Adipocyte (in vitro differentiated cells): ENCODE results near the gene CERS3.

Experiments
- DNase-seq: peaks from one replicate; pipeline ENCODE4 v3.0.0-alpha.2; 2015; ENCODE audit warnings: low read depth
- H3K27me3 ChIP-seq: replicated peaks from 2 replicates; pipeline ENCODE4 v1.7.0; 2013; ENCODE audit warnings: mild to moderate bottlenecking, low read length, moderate library complexity; ENCODE audit not compliant: control insufficient read depth, insufficient read depth
- H3K36me3 ChIP-seq: 2 replicates; pipeline ENCODE4 v1.7.0; 2013; ENCODE audit warnings: low read length, mild to moderate bottlenecking, moderate library complexity; ENCODE audit not compliant: control insufficient read depth, insufficient read depth, severe bottlenecking
- H3K4me1 ChIP-seq: 2 replicates; pipeline ENCODE4 v1.7.0; 2013; ENCODE audit warnings: mild to moderate bottlenecking, low read length, moderate library complexity; ENCODE audit not compliant: control insufficient read depth, insufficient read depth
- H3K4me3 ChIP-seq: 2 replicates; pipeline ENCODE4 v1.7.0; 2013; ENCODE audit warnings: mild to moderate bottlenecking, low read length, moderate library complexity
- H3K9ac ChIP-seq: 2 replicates; pipeline ENCODE4 v1.7.0; 2013; ENCODE audit warnings: mild to moderate bottlenecking, low read length, moderate library complexity
- H3K9me3 ChIP-seq: 2 replicates; pipeline ENCODE4 v1.7.0; 2013; ENCODE audit warnings: mild to moderate bottlenecking, low read length, moderate library complexity; ENCODE audit not compliant: control insufficient read depth

CERS3 gene

DNA sequence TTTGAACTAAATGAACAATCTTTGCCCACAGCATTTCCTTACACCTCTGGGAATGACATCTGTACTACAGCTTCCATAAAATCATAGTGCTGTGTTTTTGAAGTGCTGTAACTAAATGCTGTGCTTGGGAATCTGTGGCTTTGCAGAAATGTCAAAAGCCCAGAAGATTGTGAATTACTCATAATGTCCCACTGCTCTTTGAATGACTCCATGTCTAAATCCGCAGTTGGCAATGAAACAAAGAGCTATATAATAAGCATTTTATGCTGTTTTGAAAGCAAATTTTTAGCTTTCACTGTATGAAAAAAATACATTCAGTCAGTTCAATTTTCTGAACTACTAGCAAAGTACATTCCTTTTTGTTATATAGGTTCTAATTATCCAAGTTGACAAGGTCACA, 98.3 kb downstream of the CERS3 start:
- no peak for DNase-seq
- peaks cover 4% of the 10 kb centered on the region for H3K9me3 ChIP-seq
- H3K4me1 ChIP-seq: no peaks in the 10 kb centered on the region
- no peaks in the 10 kb centered on the region for H3K36me3 ChIP-seq
- H3K27me3 ChIP-seq: no peaks in the 10 kb centered on the region
- no peak overlapping the region for H3K9ac ChIP-seq
- no peak overlapping the region for H3K4me3 ChIP-seq

DNA sequence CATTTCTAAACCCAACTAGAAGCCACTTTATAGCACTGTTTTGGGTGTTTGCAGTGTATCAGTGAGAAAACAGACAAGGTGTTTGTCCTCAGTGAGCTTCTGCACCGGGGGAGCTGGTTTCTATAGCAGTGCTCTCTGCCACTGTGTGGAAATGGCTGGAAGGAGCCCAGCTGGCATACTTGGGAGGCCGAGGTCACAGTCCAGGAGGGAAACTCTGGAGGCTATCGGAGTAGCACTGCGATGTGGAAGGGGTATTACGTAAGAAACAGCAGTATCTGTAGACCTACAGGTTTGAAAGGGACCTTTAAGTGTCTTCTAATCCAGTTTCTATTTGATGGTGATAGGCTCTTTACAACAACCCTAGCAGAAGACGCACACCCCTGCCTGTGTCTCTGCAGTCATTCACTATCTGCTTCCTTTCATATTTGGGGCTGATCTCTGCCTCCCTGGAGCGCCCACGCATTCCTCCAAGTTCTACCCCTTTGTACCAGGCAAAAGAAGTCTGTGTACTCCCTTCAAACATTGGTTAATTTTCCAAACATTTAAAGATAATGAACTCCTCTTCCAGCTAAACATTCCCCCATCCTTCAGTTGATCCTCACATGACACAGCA, 99.5 kb downstream of the CERS3 start:
- Histone ChIP-seq H3K9me3 (peaks cover 13% of the 10 kb centered on the region), H3K9ac (no peak overlapping the region), H3K4me3 (no peak overlapping the region), H3K27me3 (no peaks in the 10 kb centered on the region), H3K4me1 (no peaks in the 10 kb centered on the region), H3K36me3 (no peaks in the 10 kb centered on the region)
- DNase-seq: no peak

DNA sequence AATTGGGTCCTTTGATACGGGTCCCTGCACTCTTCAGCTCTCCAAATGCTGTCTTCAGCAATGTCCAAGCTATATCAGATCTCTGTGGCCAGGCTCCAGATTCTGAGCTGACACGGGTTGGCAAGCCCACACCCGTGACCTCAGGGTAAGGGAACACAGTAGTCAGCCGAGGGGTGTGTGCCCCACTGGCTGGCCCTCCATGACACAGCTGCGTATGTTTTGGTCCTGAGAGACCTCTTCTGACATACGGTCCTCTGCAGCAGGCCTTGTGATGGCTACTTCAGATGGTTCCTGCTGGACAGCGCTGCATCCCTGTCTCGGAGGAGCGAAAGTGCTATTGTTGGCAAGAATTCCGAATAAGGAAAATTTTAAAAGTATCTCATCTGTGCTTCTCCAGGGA, 101.8 kb downstream of the CERS3 start:
- Histone ChIP-seq H3K36me3 (no peaks in the 10 kb centered on the region), H3K4me1 (no peaks in the 10 kb centered on the region), H3K9me3 (peaks cover 14% of the 10 kb centered on the region), H3K4me3 (no peak overlapping the region), H3K9ac (no peak overlapping the region), H3K27me3 (no peaks in the 10 kb centered on the region)
- no peak for DNase-seq

DNA sequence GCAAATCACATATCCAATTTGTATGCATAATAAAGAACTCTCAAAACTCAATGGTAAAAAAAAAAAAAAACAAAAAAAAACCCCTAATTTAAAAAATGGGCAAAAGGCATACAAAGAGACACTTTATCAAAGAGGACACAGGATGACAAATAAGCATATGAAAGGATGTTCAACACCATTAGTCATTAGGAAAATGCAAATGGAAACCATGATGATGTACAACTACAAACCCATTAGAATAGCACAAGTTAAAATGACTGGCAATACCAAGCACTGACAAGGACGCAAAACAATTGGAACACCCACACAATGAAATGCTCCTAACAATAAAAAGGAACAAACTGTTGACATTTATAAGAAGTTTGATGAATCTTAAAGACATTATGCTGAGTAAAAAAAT, 123.6 kb downstream of the CERS3 start:
- no peak overlapping the region for H3K9ac ChIP-seq
- no peaks in the 10 kb centered on the region for H3K4me1 ChIP-seq
- H3K9me3 ChIP-seq: peaks cover 14% of the 10 kb centered on the region
- H3K27me3 ChIP-seq: no peaks in the 10 kb centered on the region
- no peaks in the 10 kb centered on the region for H3K36me3 ChIP-seq
- no peak for DNase-seq
- no peak overlapping the region for H3K4me3 ChIP-seq

DNA sequence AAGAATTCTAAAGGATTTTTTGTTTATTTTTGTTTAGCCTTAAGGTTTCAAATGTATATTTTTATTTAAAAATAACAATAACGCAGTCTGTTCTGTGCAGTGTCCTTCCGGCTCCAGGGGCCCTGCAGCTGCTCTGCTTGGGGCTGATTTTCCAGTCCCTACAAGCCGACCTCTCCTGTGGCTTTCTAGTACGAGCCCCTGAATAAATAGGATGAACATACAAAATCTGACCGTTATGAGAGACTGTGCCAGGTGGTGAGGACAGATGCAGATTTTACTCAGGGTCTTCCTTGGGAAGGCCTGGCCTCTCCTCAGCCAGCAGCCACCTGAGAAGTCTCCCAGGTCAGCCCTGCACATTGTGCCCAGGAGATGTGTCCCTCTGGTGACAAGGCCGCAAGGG, 127.8 kb downstream of the CERS3 start:
- H3K9me3 ChIP-seq: peaks cover 14% of the 10 kb centered on the region
- no peak overlapping the region for H3K4me3 ChIP-seq
- DNase-seq: no peak
- H3K9ac ChIP-seq: no peak overlapping the region
- H3K27me3 ChIP-seq: no peaks in the 10 kb centered on the region
- H3K4me1 ChIP-seq: no peaks in the 10 kb centered on the region
- H3K36me3 ChIP-seq: no peaks in the 10 kb centered on the region

DNA sequence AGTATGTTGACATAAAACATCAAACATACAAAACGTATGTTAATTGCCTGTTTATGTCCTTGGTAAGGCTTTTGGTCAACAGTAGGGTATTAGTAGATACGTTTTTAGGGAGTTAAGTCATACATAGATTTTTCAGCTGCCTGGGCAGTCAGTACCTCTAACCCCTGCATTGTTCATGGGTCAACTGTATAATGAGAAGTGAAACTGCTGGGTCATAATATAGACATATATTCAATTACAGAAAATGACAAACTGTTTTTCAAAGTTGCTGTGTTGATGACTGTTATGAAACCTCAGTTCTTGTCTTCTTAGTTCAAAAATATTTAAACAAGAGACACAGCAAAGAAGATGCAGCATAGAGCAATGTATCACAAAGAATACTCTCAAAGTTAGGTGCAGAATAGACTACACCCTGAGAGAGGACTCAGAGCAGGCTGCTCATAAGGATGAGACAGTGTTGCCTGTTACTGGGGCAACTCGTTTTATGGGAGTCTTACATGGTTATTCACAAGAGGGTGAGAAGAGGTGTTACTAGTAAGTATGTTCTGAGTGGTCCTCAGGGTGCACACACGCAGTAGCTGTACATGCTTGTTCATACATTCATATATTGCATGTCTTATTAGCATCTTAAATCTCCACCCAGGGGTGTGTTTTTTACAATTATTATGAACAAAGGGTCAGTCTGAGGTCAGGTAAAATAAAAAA, 133.9 kb downstream of the CERS3 start:
- no peak for DNase-seq
- Histone ChIP-seq H3K9me3 (no peaks in the 10 kb centered on the region), H3K4me3 (no peak overlapping the region), H3K9ac (no peak overlapping the region), H3K36me3 (no peaks in the 10 kb centered on the region), H3K27me3 (no peaks in the 10 kb centered on the region), H3K4me1 (no peaks in the 10 kb centered on the region)

DNA sequence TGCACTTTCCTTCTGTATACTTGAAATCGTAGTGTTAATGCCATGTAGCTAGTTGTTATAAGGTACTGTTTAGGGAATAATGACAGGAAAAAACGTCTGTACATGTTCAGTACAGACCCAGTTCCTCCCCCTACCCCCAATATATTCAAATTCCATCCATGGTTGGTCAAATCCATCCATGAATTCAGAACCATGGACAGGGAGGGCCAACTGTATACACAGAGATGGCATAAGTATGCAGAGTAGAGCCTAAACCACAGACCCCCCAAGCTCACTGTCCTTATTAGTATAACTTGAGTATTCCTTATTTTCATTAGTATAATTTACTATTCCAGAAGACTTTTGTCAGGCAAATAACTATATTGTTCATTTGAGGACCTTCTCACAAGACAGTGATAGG, 135.7 kb downstream of the CERS3 start:
- H3K9me3 ChIP-seq: peaks cover 3% of the 10 kb centered on the region
- no peak overlapping the region for H3K4me3 ChIP-seq
- no peak for DNase-seq
- H3K4me1 ChIP-seq: no peaks in the 10 kb centered on the region
- H3K27me3 ChIP-seq: no peaks in the 10 kb centered on the region
- H3K36me3 ChIP-seq: no peaks in the 10 kb centered on the region
- H3K9ac ChIP-seq: no peak overlapping the region

DNA sequence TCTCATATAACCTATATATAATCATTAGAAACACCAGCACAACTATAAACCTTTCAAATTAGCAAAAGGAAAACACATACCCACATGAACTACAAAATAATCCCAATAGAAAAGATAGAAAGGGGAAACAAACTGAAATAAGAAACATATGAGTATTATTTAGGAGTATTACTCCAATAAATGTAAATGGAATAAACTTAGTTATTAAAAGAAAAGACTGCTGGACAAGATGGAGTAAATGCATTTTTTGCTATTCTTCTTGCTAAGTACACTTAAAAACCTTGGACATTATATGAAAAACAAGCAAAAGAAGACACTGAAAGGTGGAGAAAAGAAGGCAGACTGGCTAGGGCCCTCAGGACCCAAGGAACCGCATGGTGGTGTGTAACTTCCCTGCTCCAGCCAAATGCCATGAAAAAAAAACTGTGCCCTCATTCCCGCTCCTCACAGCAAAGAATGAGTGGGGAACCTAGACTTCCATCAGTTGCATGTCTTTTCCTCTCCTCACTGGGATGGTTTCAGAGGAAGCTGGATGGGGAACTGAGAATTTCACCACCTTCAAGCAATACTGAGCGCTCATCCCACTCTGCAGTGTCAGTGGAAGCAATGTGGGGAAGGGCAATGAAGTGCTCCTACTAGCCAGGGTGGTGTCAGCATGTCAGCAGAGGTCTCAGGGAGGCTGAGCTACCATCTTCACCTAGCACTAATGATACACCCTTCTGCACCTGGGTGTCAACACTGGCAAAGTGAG, 143.3 kb downstream of the CERS3 start:
- Histone ChIP-seq H3K9ac (no peak overlapping the region), H3K27me3 (no peaks in the 10 kb centered on the region), H3K9me3 (peaks cover 36% of the 10 kb centered on the region), H3K36me3 (no peaks in the 10 kb centered on the region), H3K4me1 (no peaks in the 10 kb centered on the region), H3K4me3 (no peak overlapping the region)
- no peak for DNase-seq

DNA sequence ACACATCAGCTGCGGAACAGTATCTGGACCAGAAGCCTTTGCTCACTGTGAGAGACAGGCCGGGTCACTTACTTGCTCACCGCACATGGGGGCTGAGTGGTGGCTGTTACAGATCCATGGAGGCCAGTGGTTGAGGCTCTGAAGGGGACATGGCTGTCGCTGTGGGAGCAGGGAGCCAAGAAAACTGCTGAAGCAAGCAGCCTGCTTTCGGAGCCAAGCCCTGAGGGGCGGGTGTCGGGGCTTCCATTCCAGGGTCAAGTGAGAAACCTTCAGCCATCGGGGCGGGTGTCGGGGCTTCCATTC, 144.7 kb downstream of the CERS3 start:
- no peak for DNase-seq
- H3K9ac ChIP-seq: no peak overlapping the region
- H3K9me3 ChIP-seq: peaks cover 41% of the 10 kb centered on the region
- no peaks in the 10 kb centered on the region for H3K36me3 ChIP-seq
- H3K4me1 ChIP-seq: no peaks in the 10 kb centered on the region
- no peak overlapping the region for H3K4me3 ChIP-seq
- no peaks in the 10 kb centered on the region for H3K27me3 ChIP-seq

DNA sequence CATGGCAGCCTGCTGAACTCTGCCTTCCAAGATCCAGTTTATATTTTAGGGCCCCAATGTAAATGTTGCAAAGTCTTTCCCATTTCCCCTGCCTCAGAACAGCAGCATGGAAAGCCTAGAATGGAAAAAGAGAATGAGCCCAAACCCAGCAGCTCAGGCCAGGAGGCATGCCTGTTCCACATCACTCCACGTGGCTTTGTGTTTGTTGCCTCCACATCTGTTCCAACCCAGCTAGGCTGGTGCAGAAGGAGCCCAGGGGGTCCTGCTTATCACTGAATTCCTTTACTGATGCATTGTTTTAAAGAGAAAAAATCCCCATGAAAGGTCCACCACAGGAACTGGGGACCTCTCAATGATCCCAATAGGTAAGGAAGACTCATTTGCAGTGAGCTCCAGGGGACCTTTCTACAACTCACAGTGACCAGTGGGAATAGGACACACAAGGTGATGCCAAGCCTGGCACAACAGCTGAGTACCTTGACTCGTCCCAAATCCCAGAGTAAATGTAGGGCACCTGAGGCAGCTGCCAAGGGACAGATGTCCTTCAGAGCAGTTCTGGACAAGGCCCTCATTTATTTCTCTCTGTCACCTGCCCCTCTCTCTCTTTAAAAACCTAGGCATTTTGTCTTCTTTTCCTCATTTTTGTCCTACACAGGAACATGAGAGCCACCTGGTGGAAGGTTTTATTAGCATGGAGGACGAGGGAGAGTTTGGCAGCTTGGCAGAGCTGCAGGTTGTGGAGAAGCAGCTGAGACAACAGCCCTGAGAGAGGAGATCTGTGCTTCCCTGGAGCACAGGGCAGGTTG, 145.2 kb downstream of the CERS3 start:
- DNase-seq: peak; percentile 10
- peaks cover 46% of the 10 kb centered on the region for H3K9me3 ChIP-seq
- no peak overlapping the region for H3K9ac ChIP-seq

DNA sequence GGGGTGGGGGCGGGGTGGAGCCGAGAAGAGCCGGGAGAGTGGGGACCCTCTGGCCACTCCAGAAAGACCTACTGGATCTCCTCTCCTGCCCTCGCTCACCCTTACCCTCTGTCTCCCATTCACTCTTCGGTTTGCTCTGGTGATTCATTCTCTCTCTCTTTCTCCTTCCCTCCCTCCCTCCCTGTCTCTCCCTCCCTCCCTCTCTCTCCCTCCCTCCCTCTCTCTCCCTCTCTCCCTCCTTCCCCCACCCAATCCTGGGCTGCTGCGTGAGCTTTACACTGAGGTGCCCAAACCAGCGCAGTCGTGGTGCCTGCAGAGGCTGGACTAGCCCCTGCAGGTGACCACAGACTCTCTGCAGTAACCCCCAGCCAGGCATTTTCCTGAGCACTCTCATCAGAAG, 154.8 kb downstream of the CERS3 start:
- H3K36me3 ChIP-seq: no peaks in the 10 kb centered on the region
- peaks cover 9% of the 10 kb centered on the region for H3K27me3 ChIP-seq
- no peak overlapping the region for H3K9ac ChIP-seq
- H3K4me3 ChIP-seq: no peak overlapping the region
- H3K9me3 ChIP-seq: peaks cover 20% of the 10 kb centered on the region
- H3K4me1 ChIP-seq: peaks cover 3% of the 10 kb centered on the region
- DNase-seq: no peak

More for the DNA sequence above, 145.2 kb downstream of the CERS3 start:
- H3K4me1 ChIP-seq: no peaks in the 10 kb centered on the region
- H3K4me3 ChIP-seq: no peak overlapping the region
- H3K27me3 ChIP-seq: no peaks in the 10 kb centered on the region
- no peaks in the 10 kb centered on the region for H3K36me3 ChIP-seq
